HUES6 (cell line): ENCODE measurements around the gene MTMR12.

Experiments
- H3K27ac ChIP-seq: 2 replicates; pipeline ENCODE4 v1.7.0; 2013; ENCODE audit warnings: low read depth, mild to moderate bottlenecking, low read length, inconsistent platforms
- H3K27me3 ChIP-seq: 2 replicates; pipeline ENCODE4 v1.6.1; 2013; ENCODE audit warnings: low read length; ENCODE audit not compliant: control insufficient read depth, insufficient read depth
- H3K36me3 ChIP-seq: 2 replicates; pipeline ENCODE4 v1.6.1; 2013; ENCODE audit warnings: low read length; ENCODE audit not compliant: control insufficient read depth, insufficient read depth
- H3K4me1 ChIP-seq: 2 replicates; pipeline ENCODE4 v1.6.1; 2013; ENCODE audit warnings: low read length; ENCODE audit not compliant: control insufficient read depth, insufficient read depth
- H3K4me3 ChIP-seq: 2 replicates; pipeline ENCODE4 v1.5.1; 2013; ENCODE audit warnings: low read depth, low read length
- H3K9ac ChIP-seq: one replicate; pipeline ENCODE4 v1.6.1; 2013; ENCODE audit warnings: mild to moderate bottlenecking, low read length
- H3K9me3 ChIP-seq: 2 replicates; pipeline ENCODE4 v1.6.1; 2013; ENCODE audit warnings: low read depth, low read length; ENCODE audit not compliant: control insufficient read depth, insufficient read depth

MTMR12 gene

DNA sequence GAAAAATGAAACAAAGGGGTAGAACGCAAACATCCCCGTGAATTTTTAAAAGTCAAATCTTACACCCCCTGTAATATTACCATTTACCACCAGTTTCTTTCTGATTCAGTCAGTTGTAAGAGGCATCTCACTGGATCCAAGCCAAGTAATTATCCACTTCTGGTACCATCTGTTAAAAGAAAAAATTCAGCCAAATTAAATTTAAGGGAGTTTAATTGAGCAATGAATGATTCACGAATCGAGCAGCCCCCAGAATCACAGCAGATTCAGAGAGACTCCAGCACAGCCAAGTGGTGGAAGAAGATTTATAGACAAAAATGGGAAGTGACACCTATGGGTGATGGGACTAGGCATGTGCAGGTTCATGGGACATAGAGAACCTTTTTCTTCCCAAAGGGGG lies 29.9 kb upstream of the MTMR12 start:
- no peak overlapping the region for H3K27ac ChIP-seq
- H3K4me1 ChIP-seq, result no peaks in the 10 kb centered on the region
- no peaks in the 10 kb centered on the region for H3K36me3 ChIP-seq
- no peaks in the 10 kb centered on the region for H3K27me3 ChIP-seq
- no peak overlapping the region for H3K4me3 ChIP-seq
- no peak overlapping the region for H3K9ac ChIP-seq
- H3K9me3 ChIP-seq, result peaks cover 60% of the 10 kb centered on the region

DNA sequence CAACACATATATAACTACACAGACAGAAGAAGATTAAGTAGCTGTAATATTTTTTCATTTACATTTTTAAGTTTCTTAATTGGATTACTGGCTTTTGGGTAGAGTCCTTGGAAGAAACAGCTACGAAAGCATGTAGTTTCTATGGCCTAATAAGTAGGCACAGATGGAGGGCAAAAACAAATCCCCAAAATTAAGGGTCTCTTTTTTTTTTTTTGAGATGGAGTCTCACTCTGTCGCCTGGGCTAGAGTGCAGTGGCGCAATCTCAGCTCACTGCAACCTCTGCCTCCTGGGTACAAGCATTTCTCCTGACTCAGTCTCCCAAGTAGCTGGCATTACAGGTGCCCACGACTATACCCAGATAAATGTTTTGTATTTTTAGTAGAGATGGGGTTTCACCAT lies 27.1 kb upstream of the MTMR12 start:
- Histone ChIP-seq H3K4me3 (no peak overlapping the region), H3K27ac (no peak overlapping the region), H3K36me3 (no peaks in the 10 kb centered on the region), H3K27me3 (no peaks in the 10 kb centered on the region), H3K4me1 (no peaks in the 10 kb centered on the region), H3K9ac (no peak overlapping the region), H3K9me3 (peaks cover 60% of the 10 kb centered on the region)

DNA sequence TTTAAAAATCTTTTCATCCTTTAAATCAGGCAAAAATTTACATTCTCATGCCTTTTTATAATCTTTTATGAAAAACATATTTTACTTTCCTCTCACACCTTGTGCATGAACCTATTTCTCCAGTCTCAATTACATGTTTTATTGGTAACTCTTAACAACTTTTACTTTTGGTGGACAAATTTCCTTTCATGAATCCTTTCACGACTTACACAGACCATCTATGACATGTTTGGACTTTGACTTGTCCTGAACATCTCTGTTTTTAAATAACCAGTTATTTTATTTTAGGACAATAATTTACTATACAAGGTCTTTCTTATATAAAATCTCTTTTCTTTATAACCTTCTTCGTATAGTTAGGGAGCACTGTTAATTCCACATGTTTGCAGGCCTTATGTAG lies 26.5 kb upstream of the MTMR12 start:
- H3K36me3 ChIP-seq, result no peaks in the 10 kb centered on the region
- no peak overlapping the region for H3K4me3 ChIP-seq

DNA sequence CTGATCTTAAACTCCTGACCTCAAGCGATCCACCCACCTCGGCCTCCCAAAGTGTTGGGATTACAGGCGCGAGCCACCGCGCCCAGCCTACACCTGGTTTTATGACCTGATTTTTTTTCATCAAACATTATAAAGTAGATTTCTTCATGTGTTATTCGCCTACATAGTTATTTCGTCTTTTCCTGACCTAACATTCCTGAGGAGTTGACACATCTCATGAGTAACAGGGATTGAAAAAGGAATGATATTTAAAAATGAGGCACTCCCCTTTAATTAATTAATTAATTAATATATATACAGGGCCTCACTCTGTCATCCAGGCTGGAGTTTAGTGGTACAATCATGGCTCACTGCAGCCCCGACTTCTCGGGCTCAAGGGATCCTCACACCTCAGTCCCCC lies 20.2 kb upstream of the MTMR12 start:
- Histone ChIP-seq H3K27me3 (no peaks in the 10 kb centered on the region), H3K9ac (no peak overlapping the region), H3K4me3 (no peak overlapping the region), H3K4me1 (no peaks in the 10 kb centered on the region), H3K36me3 (no peaks in the 10 kb centered on the region), H3K27ac (no peak overlapping the region), H3K9me3 (peaks cover 13% of the 10 kb centered on the region)

More for the DNA sequence above, 26.5 kb upstream of the MTMR12 start:
- no peak overlapping the region for H3K27ac ChIP-seq
- no peaks in the 10 kb centered on the region for H3K27me3 ChIP-seq
- peaks cover 65% of the 10 kb centered on the region for H3K9me3 ChIP-seq
- H3K4me1 ChIP-seq, result no peaks in the 10 kb centered on the region
- no peak overlapping the region for H3K9ac ChIP-seq

DNA sequence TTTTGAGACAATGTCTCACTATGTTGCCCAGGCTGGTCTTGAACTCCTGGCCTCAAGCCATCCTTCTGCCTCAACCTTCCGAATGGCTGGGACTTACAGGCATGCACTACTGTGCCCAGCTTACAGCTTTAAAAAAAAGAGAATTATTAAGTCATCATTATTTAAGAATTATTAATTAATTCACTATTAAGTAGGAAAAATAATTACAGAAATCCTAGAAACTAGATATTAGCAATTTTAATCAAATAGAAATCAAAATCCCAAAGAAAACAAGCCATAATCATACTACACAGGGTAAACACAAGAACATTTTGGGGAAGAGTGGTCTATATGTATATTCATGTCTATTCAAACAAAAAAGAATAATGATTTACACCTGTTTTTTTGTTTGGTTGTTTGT lies 19.6 kb upstream of the MTMR12 start:
- no peak overlapping the region for H3K4me3 ChIP-seq
- no peaks in the 10 kb centered on the region for H3K4me1 ChIP-seq
- H3K9me3 ChIP-seq, result peaks cover 11% of the 10 kb centered on the region; the same call in 1 of the 2 replicates
- no peak overlapping the region for H3K27ac ChIP-seq
- H3K27me3 ChIP-seq, result no peaks in the 10 kb centered on the region
- H3K9ac ChIP-seq, result no peak overlapping the region
- no peaks in the 10 kb centered on the region for H3K36me3 ChIP-seq

DNA sequence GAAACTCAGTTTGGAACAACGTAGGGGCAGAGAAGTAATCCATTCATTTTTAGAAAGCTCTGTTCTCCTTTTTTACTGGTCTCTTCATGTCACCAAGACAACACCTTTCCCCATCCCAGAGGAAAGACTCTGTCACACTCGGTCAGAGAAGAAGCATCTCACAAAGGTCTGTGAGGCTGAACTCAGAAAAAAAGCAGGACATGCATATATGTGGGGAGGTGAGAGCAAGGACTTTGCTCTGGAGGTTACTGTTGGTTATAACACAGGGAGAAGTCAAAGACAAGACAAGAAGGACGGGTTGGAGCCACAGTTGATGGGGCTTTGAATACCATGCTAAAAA lies 19.2 kb upstream of the MTMR12 start:
- Histone ChIP-seq H3K27ac (no peak overlapping the region), H3K27me3 (no peaks in the 10 kb centered on the region), H3K36me3 (no peaks in the 10 kb centered on the region), H3K9ac (no peak overlapping the region), H3K4me1 (no peaks in the 10 kb centered on the region), H3K4me3 (no peak overlapping the region), H3K9me3 (peaks cover 9% of the 10 kb centered on the region; the same call in 1 of the 2 replicates)

DNA sequence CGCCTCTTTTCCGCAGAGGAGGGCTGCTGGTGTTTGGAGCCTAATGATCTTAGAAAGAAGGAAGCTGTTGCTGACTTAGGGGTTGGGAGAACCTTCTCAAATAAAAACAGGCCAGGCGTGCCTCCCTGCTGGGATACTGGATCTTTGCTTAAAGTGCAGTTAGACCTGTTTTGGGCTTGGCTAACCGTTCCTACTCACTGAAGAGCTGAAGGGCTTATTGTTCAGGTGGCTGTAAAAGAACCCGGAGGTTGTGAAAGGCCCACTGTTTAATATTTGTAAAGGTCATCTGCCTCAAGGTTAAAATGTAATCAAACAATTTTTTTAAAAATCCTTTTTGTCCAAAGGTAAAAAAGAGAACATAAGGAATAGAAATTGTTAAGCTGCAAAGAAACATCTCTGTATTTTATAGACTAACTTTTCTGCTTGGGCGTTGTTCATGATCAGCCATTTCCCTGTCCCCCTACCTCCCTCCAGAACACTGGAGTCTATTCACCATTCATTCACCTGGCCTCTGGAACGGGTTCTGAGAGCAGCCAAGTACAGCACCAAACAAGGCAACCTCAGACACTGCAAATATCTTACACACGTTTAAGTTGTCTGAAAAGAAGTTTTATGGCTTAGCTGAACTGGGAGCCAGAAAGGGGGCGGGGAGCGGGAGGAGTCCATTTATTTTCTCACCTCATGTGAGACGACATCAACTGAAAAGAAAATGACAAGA lies 18.6 kb upstream of the MTMR12 start:
- Histone ChIP-seq H3K27me3 (no peaks in the 10 kb centered on the region), H3K9ac (no peak overlapping the region), H3K4me1 (no peaks in the 10 kb centered on the region), H3K9me3 (peaks cover 9% of the 10 kb centered on the region; the same call in 1 of the 2 replicates), H3K27ac (no peak overlapping the region), H3K36me3 (no peaks in the 10 kb centered on the region), H3K4me3 (no peak overlapping the region)

DNA sequence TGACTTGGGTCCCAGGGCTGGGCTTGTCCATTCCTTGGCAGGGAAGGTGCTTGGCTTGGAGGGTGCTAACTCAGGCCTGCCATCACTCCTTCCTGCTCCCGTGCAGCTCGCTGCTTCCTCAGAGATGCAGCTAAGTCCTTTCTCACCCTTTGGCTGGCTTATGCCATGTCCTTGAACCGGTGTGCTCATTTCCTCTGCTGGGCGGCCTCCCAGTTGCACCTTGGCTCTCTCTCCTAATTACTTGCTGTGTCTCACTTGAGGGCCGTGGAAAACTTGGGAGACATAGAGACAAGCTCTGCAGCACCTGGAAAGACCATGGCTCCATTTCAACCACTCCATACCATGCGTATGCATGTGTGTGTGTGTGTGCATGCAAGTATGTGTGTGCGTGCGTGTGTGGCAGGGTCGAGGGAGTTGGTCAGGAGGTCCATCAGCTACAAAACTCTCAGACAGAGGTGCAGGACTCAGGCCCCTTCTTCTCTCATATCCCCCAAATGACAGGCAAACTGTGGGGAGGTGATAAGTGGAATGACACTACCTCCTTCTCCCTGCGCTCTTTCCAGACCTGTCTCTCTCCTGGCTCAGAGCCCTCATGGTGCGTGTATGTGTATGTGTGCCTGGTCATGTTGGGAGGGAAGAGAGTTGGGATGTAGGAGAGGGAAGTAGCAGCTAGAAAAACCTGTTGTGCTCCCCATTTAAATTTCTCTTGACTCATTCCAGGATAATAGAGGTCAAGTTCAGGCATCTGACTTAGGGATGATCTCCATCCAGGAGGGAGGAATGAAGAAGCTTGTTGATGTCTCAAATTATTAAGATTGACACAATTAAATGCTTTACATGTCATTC lies 17.6 kb upstream of the MTMR12 start:
- no peak overlapping the region for H3K27ac ChIP-seq
- no peak overlapping the region for H3K4me3 ChIP-seq
- peaks cover 9% of the 10 kb centered on the region; the same call in 1 of the 2 replicates for H3K9me3 ChIP-seq
- H3K27me3 ChIP-seq, result no peaks in the 10 kb centered on the region
- no peaks in the 10 kb centered on the region for H3K36me3 ChIP-seq
- no peaks in the 10 kb centered on the region for H3K4me1 ChIP-seq
- no peak overlapping the region for H3K9ac ChIP-seq

DNA sequence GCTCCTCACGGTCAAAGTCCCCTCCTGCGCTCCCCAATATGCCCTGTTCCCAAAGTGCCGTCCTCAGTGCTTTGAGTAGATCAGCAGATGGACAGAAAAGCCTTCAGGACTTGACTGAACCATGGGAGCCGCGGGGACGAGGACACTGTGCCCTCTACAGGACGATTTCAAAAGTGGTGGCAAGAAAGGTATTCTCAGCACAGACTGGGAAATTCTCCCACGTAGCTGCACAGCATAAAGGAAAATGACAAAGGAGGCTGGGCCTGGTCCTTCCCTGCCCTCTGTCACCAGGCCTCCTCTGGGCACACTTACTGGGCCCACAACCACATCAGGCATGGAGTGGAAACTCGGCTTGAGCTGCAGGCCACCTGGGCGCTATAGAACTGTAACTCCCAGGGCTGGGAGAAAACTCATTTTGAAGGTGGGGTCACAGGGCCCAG lies 16.7 kb upstream of the MTMR12 start:
- no peaks in the 10 kb centered on the region for H3K4me1 ChIP-seq
- H3K36me3 ChIP-seq, result no peaks in the 10 kb centered on the region
- H3K4me3 ChIP-seq, result no peak overlapping the region
- no peaks in the 10 kb centered on the region for H3K27me3 ChIP-seq
- no peak overlapping the region for H3K27ac ChIP-seq
- peaks cover 4% of the 10 kb centered on the region; the same call in 1 of the 2 replicates for H3K9me3 ChIP-seq
- H3K9ac ChIP-seq, result no peak overlapping the region

DNA sequence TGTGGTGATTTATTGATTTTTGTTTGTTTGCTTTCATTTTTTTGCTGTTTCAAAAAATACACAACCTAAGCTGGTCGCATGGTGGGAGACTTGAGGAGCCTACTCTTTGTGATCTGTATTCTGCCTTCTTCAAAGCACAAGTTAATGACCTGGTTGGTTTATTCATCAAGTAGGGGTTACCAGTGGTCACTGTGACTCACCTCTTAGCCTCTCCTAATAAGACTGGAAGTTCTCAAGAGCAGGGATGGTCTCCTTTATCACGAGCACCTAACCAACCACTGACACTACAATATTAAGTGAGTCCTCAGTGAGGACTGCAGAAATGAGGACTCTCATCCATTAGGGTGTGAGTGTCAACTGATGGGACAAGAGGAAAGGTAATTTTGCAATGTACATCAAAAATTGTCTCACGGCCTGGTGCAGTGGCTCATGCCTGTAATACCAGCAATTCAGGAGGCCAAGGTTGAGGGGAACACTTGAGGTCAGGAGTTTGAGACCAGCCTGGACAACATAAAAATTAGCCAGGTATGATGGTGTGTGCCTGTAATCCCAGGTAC lies 13.6 kb upstream of the MTMR12 start:
- no peak overlapping the region for H3K9ac ChIP-seq
- no peak overlapping the region for H3K27ac ChIP-seq
- H3K36me3 ChIP-seq, result no peaks in the 10 kb centered on the region
- no peak overlapping the region for H3K4me3 ChIP-seq
- H3K4me1 ChIP-seq, result no peaks in the 10 kb centered on the region
- peaks cover 8% of the 10 kb centered on the region for H3K9me3 ChIP-seq
- H3K27me3 ChIP-seq, result no peaks in the 10 kb centered on the region

DNA sequence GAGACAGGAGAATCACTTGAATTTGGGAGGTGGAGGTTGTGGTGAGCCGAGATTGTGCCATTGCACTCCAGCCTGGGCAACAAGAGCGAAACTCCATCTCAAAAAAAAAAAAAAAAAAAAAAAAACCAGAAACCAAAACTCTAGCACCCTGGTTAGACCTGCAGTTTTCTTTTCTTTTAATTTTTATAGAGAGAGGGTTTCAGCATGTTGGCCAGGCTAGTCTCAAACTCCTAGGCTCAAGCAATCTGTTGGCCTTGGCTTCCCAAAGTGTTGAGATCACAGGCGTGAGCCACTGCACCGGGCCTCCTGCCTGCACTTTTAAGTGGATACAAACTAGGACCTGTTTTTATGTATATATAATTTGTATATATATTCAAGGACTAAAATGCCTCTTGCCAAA lies 12.9 kb upstream of the MTMR12 start:
- no peak overlapping the region for H3K4me3 ChIP-seq
- H3K36me3 ChIP-seq, result no peaks in the 10 kb centered on the region
- H3K9me3 ChIP-seq, result peaks cover 8% of the 10 kb centered on the region
- no peak overlapping the region for H3K27ac ChIP-seq
- H3K9ac ChIP-seq, result no peak overlapping the region
- H3K4me1 ChIP-seq, result no peaks in the 10 kb centered on the region
- no peaks in the 10 kb centered on the region for H3K27me3 ChIP-seq
